SK-N-SH (cell line): Measurements from ENCODE around the gene CHD1L.

ENCODE experiments used
- EZH2phosphoT487 ChIP-seq: fragments of 200-600 bp; sonication (generic); IDR thresholded peaks from 2 replicates; pipeline ENCODE4 v1.6.1; 2017; ENCODE audit warnings: low read depth, mixed run types, mild to moderate bottlenecking, antibody characterized with exemption, moderate library complexity, borderline replicate concordance
- FOSL2 ChIP-seq: IDR thresholded peaks from 2 replicates; pipeline ENCODE4 v1.4.0; 2012; ENCODE audit warnings: low read depth, mild to moderate bottlenecking, moderate library complexity, borderline replicate concordance
- GABPA ChIP-seq: IDR thresholded peaks from 2 replicates; pipeline ENCODE4 v1.4.0; 2012; ENCODE audit warnings: low read depth, mild to moderate bottlenecking
- SMC3 ChIP-seq: IDR thresholded peaks from 2 replicates; pipeline ENCODE4 v1.6.1; 2012; ENCODE audit warnings: low read depth, low read length, improper control_type of control experiment
- YY1 ChIP-seq: IDR thresholded peaks from 2 replicates; pipeline ENCODE4 v1.4.0; 2012; ENCODE audit warnings: low read depth, mild to moderate bottlenecking
- TF ChIP-seq, protein P1 (sequence below): fragments of 200-600 bp; sonication (generic); IDR thresholded peaks from 2 replicates; pipeline ENCODE4 v1.6.1; 2017; ENCODE audit warnings: antibody characterized with exemption, mild to moderate bottlenecking, moderate library complexity
- TF ChIP-seq, protein P2 (sequence below): IDR thresholded peaks from 2 replicates; pipeline ENCODE4 v1.4.0; 2012; ENCODE audit warnings: low read depth, borderline replicate concordance
- TF ChIP-seq, protein P3 (sequence below): IDR thresholded peaks from 2 replicates; pipeline ENCODE4 v1.6.1; 2012; ENCODE audit warnings: mild to moderate bottlenecking, low read depth, low read length, moderate library complexity
- TF ChIP-seq, protein P4 (sequence below): fragments of 150-350 bp; IDR thresholded peaks from 2 replicates; pipeline ENCODE4 v1.6.1; 2017; ENCODE audit warnings: antibody characterized with exemption, low read length, low read depth, borderline replicate concordance

DNA sequence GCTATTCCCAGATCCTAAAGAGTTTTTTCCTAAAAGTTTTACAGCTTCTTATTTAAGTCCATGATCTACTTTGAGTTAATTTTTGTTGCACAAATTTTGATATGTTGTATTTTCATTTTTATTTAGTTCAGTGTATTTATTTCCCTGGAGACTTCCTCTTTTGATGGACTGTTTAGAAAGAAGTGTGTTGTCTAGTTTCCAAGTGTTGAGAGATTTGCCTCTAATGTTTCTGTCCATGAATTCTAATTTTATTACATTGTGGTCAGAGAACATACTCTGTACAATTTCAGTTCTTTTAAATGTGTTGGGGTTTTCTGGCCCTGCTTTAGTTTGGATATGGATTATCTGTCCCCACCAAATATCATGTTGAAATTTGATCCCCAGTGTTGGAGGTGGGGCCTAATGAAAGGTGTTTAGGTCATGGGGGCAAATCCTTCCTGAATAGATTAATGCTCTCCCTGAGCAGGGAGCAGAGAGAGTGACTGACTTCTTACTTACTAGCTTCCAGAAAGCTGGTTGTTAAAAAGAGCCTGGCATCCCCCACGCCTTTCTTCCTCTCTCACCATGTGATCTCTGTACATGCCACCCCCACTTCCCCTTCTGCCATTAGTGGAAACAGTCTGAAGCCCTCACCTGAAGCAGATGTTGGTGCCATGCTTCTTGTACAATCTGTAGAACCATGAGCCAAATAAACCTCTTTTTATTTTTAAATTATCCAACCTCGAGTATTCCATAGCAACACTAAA is 4.6 kb downstream of the CHD1L start:
- TF ChIP-seq, protein P1, sequence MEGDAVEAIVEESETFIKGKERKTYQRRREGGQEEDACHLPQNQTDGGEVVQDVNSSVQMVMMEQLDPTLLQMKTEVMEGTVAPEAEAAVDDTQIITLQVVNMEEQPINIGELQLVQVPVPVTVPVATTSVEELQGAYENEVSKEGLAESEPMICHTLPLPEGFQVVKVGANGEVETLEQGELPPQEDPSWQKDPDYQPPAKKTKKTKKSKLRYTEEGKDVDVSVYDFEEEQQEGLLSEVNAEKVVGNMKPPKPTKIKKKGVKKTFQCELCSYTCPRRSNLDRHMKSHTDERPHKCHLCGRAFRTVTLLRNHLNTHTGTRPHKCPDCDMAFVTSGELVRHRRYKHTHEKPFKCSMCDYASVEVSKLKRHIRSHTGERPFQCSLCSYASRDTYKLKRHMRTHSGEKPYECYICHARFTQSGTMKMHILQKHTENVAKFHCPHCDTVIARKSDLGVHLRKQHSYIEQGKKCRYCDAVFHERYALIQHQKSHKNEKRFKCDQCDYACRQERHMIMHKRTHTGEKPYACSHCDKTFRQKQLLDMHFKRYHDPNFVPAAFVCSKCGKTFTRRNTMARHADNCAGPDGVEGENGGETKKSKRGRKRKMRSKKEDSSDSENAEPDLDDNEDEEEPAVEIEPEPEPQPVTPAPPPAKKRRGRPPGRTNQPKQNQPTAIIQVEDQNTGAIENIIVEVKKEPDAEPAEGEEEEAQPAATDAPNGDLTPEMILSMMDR = no peak
- TF ChIP-seq SMC3 (no peak), YY1 (no peak), EZH2phosphoT487 (no peak), GABPA (no peak), FOSL2 (no peak)
- TF ChIP-seq, protein P2, sequence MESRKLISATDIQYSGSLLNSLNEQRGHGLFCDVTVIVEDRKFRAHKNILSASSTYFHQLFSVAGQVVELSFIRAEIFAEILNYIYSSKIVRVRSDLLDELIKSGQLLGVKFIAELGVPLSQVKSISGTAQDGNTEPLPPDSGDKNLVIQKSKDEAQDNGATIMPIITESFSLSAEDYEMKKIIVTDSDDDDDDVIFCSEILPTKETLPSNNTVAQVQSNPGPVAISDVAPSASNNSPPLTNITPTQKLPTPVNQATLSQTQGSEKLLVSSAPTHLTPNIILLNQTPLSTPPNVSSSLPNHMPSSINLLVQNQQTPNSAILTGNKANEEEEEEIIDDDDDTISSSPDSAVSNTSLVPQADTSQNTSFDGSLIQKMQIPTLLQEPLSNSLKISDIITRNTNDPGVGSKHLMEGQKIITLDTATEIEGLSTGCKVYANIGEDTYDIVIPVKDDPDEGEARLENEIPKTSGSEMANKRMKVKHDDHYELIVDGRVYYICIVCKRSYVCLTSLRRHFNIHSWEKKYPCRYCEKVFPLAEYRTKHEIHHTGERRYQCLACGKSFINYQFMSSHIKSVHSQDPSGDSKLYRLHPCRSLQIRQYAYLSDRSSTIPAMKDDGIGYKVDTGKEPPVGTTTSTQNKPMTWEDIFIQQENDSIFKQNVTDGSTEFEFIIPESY = no peak
- TF ChIP-seq, protein P3, sequence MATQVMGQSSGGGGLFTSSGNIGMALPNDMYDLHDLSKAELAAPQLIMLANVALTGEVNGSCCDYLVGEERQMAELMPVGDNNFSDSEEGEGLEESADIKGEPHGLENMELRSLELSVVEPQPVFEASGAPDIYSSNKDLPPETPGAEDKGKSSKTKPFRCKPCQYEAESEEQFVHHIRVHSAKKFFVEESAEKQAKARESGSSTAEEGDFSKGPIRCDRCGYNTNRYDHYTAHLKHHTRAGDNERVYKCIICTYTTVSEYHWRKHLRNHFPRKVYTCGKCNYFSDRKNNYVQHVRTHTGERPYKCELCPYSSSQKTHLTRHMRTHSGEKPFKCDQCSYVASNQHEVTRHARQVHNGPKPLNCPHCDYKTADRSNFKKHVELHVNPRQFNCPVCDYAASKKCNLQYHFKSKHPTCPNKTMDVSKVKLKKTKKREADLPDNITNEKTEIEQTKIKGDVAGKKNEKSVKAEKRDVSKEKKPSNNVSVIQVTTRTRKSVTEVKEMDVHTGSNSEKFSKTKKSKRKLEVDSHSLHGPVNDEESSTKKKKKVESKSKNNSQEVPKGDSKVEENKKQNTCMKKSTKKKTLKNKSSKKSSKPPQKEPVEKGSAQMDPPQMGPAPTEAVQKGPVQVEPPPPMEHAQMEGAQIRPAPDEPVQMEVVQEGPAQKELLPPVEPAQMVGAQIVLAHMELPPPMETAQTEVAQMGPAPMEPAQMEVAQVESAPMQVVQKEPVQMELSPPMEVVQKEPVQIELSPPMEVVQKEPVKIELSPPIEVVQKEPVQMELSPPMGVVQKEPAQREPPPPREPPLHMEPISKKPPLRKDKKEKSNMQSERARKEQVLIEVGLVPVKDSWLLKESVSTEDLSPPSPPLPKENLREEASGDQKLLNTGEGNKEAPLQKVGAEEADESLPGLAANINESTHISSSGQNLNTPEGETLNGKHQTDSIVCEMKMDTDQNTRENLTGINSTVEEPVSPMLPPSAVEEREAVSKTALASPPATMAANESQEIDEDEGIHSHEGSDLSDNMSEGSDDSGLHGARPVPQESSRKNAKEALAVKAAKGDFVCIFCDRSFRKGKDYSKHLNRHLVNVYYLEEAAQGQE = no peak
- TF ChIP-seq, protein P4, sequence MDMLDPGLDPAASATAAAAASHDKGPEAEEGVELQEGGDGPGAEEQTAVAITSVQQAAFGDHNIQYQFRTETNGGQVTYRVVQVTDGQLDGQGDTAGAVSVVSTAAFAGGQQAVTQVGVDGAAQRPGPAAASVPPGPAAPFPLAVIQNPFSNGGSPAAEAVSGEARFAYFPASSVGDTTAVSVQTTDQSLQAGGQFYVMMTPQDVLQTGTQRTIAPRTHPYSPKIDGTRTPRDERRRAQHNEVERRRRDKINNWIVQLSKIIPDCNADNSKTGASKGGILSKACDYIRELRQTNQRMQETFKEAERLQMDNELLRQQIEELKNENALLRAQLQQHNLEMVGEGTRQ = no peak
